ENCODE results near the gene APOBEC3C. TPM values are rescaled to one million over a fixed set of nuclear protein-coding genes. Genes with fewer than 3 reads are reported as not detected.
"Not testable (repeated sequence)": the region's sequence is repeated elsewhere in the genome, so short reads cannot be mapped to it uniquely, and the experiment has no call there.

Gene APOBEC3C
- total RNA-seq, 1 experiment from 2014 or later = 32.1 TPM

DNA sequence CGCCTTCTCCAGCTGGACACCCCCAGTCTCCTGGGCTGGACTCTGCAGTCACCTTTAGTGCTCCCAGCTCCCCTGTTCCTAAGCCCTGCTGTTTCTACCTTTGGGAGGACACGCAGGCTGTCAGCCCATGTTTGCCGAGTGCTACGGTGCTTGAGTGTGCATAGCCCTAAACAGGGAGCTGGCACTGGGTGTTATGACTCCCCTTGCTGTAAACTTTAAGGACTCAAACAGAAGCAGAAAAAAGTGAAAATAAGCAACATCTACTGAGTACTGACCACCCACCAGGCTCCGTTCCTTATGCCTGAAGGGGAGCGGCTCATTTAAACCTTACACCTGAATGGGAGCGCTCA, 39.3 kb upstream of the APOBEC3C start:
- no peak overlapping the region for H3K14ac ChIP-seq (ENCODE audit: insufficient read depth, low read length)
- H3K27me3 Mint-ChIP-seq (ENCODE audit: low read depth) = peaks cover 24% of the 10 kb centered on the region
- H3T11ph ChIP-seq (ENCODE audit: low read length) = no peak overlapping the region
- no peaks in the 10 kb centered on the region for H3K27me3 ChIP-seq (ENCODE audit: insufficient read depth, low read length)
- no peak overlapping the region for H3K4ac ChIP-seq (ENCODE audit: low read depth, low read length)
- no peak overlapping the region for H3K18ac ChIP-seq (ENCODE audit: insufficient read length, low read depth, low read length)
- no peak for DNase-seq
- H2AK5ac ChIP-seq (ENCODE audit: insufficient read length, low read length) = no peak overlapping the region
- H3K4me2 ChIP-seq (ENCODE audit: insufficient read depth, insufficient read length, low read length) = no peak overlapping the region
- no peak overlapping the region for H3K9ac ChIP-seq (ENCODE audit: extremely low read depth, insufficient read length, low read length)
- H4K8ac ChIP-seq (replicated peaks; ENCODE audit: insufficient read length, low read depth, low read length) = no peak overlapping the region
- no peaks in the 10 kb centered on the region for H3K4me1 ChIP-seq (ENCODE audit: insufficient read depth, low read length)
- no peaks in the 10 kb centered on the region for H3K79me1 ChIP-seq (ENCODE audit: insufficient read depth, low read depth, low read length, poor library complexity, severe bottlenecking)
- peaks cover 7 to 18% (median 10%) of the 10 kb centered on the region in 3 experiments for H3K36me3 Mint-ChIP-seq (ENCODE audit: insufficient read depth in 1 of 3, low read depth in 3 of 3)
- TF ChIP-seq, protein P1, sequence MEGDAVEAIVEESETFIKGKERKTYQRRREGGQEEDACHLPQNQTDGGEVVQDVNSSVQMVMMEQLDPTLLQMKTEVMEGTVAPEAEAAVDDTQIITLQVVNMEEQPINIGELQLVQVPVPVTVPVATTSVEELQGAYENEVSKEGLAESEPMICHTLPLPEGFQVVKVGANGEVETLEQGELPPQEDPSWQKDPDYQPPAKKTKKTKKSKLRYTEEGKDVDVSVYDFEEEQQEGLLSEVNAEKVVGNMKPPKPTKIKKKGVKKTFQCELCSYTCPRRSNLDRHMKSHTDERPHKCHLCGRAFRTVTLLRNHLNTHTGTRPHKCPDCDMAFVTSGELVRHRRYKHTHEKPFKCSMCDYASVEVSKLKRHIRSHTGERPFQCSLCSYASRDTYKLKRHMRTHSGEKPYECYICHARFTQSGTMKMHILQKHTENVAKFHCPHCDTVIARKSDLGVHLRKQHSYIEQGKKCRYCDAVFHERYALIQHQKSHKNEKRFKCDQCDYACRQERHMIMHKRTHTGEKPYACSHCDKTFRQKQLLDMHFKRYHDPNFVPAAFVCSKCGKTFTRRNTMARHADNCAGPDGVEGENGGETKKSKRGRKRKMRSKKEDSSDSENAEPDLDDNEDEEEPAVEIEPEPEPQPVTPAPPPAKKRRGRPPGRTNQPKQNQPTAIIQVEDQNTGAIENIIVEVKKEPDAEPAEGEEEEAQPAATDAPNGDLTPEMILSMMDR (conservative IDR thresholded peaks at IDR 0.05) = no peak
- H2AFZ ChIP-seq (ENCODE audit: low read length) = no peak overlapping the region
- H3K27ac Mint-ChIP-seq = no peak overlapping the region
- H4K5ac ChIP-seq (ENCODE audit: insufficient read length, low read depth, low read length) = no peak overlapping the region
- H4K20me1 ChIP-seq (ENCODE audit: control insufficient read depth, insufficient read depth, insufficient read length) = no peaks in the 10 kb centered on the region
- no peaks in the 10 kb centered on the region for H3K9me3 ChIP-seq (ENCODE audit: control insufficient read depth, low read depth, low read length)
- no peaks in the 10 kb centered on the region for H3K23me2 ChIP-seq (ENCODE audit: insufficient read length, low read depth, low read length, poor library complexity, severe bottlenecking)
- H2BK5ac ChIP-seq (ENCODE audit: insufficient read length, low read length) = no peak overlapping the region
- no peak overlapping the region for H2BK20ac ChIP-seq (ENCODE audit: low read depth, low read length, poor library complexity, severe bottlenecking)
- H3K4me1 Mint-ChIP-seq = peaks cover 0 to 2% of the 10 kb centered on the region in 2 experiments; a peak in 3 of 4 replicates
- H3K4me3 Mint-ChIP-seq = no peak overlapping the region
- peaks cover 31 to 33% of the 10 kb centered on the region in 2 experiments for H3K9me3 Mint-ChIP-seq
- H3K56ac ChIP-seq (ENCODE audit: insufficient read length, low read depth, low read length) = no peak overlapping the region
- WGBS (ENCODE audit: extremely low coverage, insufficient read length, low lambda C conversion rate) = no CpG with 5 or more reads among the region's 7 CpGs
- H4K91ac ChIP-seq (ENCODE audit: insufficient read length, low read depth, low read length) = no peak overlapping the region
- no peak overlapping the region for H2BK120ac ChIP-seq (ENCODE audit: low read depth, low read length, poor library complexity, severe bottlenecking)
- no peak overlapping the region for H2BK15ac ChIP-seq (ENCODE audit: low read depth, low read length)
- H3K23ac ChIP-seq (ENCODE audit: insufficient read length, low read depth, low read length) = no peak overlapping the region
- H3K79me2 ChIP-seq (ENCODE audit: insufficient read depth, low read length) = no peaks in the 10 kb centered on the region
- no peak overlapping the region for H3K27ac ChIP-seq (ENCODE audit: insufficient read length, low read depth, low read length)
- no peak overlapping the region for H2BK12ac ChIP-seq (ENCODE audit: insufficient read length, low read depth, low read length)

DNA sequence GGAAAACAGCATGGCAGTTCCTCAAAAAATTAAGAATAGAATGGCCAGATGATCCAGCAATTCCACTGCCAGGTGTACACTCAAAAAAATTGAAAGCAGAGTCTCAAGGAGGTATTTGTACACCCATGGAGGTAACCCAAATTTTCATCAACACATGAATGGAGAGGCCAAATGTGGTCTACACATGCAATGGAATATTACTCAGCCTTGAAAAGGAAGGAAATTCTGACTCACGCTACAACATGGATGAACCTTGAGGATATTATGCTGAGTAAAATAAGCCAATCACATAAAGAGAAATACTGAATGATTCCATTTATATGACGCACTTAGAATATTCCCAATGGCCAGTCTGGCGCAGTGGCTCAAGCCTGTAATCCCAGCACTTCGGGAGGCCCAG, 36.8 kb upstream of the APOBEC3C start:
- H3K9me3 ChIP-seq (ENCODE audit: control insufficient read depth, low read depth, low read length); H4K5ac ChIP-seq (ENCODE audit: insufficient read length, low read depth, low read length); H4K91ac ChIP-seq (ENCODE audit: insufficient read length, low read depth, low read length); H3K27ac Mint-ChIP-seq; H2BK15ac ChIP-seq (ENCODE audit: low read depth, low read length); H3K79me2 ChIP-seq (ENCODE audit: insufficient read depth, low read length); H3K27ac ChIP-seq (ENCODE audit: insufficient read length, low read depth, low read length); H3K18ac ChIP-seq (ENCODE audit: insufficient read length, low read depth, low read length); H3K14ac ChIP-seq (ENCODE audit: insufficient read depth, low read length); H3T11ph ChIP-seq (ENCODE audit: low read length); H2BK5ac ChIP-seq (ENCODE audit: insufficient read length, low read length); H2BK12ac ChIP-seq (ENCODE audit: insufficient read length, low read depth, low read length); H2AFZ ChIP-seq (ENCODE audit: low read length); H3K9ac ChIP-seq (ENCODE audit: extremely low read depth, insufficient read length, low read length); H3K23ac ChIP-seq (ENCODE audit: insufficient read length, low read depth, low read length); H3K27me3 ChIP-seq (ENCODE audit: insufficient read depth, low read length); H3K4me3 Mint-ChIP-seq; H4K20me1 ChIP-seq (ENCODE audit: control insufficient read depth, insufficient read depth, insufficient read length); H3K79me1 ChIP-seq (ENCODE audit: insufficient read depth, low read depth, low read length, poor library complexity, severe bottlenecking); H4K8ac ChIP-seq (replicated peaks; ENCODE audit: insufficient read length, low read depth, low read length); H3K4me1 ChIP-seq (ENCODE audit: insufficient read depth, low read length); H2AK5ac ChIP-seq (ENCODE audit: insufficient read length, low read length); H3K4me2 ChIP-seq (ENCODE audit: insufficient read depth, insufficient read length, low read length); H3K23me2 ChIP-seq (ENCODE audit: insufficient read length, low read depth, low read length, poor library complexity, severe bottlenecking); H3K4ac ChIP-seq (ENCODE audit: low read depth, low read length); H2BK20ac ChIP-seq (ENCODE audit: low read depth, low read length, poor library complexity, severe bottlenecking); DNase-seq; H3K56ac ChIP-seq (ENCODE audit: insufficient read length, low read depth, low read length); H2BK120ac ChIP-seq (ENCODE audit: low read depth, low read length, poor library complexity, severe bottlenecking): not testable (repeated sequence)
- H3K36me3 Mint-ChIP-seq (ENCODE audit: insufficient read depth in 1 of 3, low read depth in 3 of 3) = peaks cover 7 to 18% (median 10%) of the 10 kb centered on the region in 3 experiments
- no CpG with 5 or more reads among the region's 4 CpGs for WGBS (ENCODE audit: extremely low coverage, insufficient read length, low lambda C conversion rate)
- peaks cover 33 to 36% of the 10 kb centered on the region in 2 experiments for H3K9me3 Mint-ChIP-seq
- H3K27me3 Mint-ChIP-seq (ENCODE audit: low read depth) = peaks cover 16% of the 10 kb centered on the region
- peaks cover 14 to 16% of the 10 kb centered on the region in 2 experiments for H3K4me1 Mint-ChIP-seq
